Vagina (tissue), 2 donors: Measurements from ENCODE around the gene WAC. TPM values are rescaled to one million over a fixed set of nuclear protein-coding genes. Genes with fewer than 3 reads are reported as not detected.

Experiments
- DNase-seq, 2 donors: peaks; one replicate each; pipeline ENCODE4 v3.0.0-alpha.2; 2017; ENCODE audit errors: extremely low spot score in 2 of 2
- H3K27ac ChIP-seq: fragments of 200-600 bp; sonication (generic); one replicate; pipeline ENCODE4 v1.5.1; 2019
- H3K27me3 ChIP-seq: fragments of 200-600 bp; sonication (generic); one replicate; pipeline ENCODE4 v1.5.1; 2019
- H3K36me3 ChIP-seq, 2 donors: fragments of 200-600 bp; sonication (generic); one replicate each; pipeline ENCODE4 v1.5.1; 2017 to 2019
- H3K4me1 ChIP-seq: fragments of 200-600 bp; sonication (generic); one replicate; pipeline ENCODE4 v1.5.1; 2019
- H3K4me3 ChIP-seq, 2 donors: fragments of 200-600 bp; sonication (generic); 1 replicate in 1 of 2; 2 replicates in 1 of 2; pipeline ENCODE4 v1.5.1; 2016 to 2019
- H3K9me3 ChIP-seq: fragments of 200-600 bp; sonication (generic); one replicate; pipeline ENCODE4 v1.5.1; 2019
- CTCF ChIP-seq, 3 experiments: fragments of 450-650 bp in 2 of 3; fragments of 200-600 bp in 1 of 3; sonication (generic) in 1 of 3; IDR thresholded peaks; one replicate each; pipeline ENCODE4 v1.5.1; 2017 to 2019; ENCODE audit warnings: antibody characterized with exemption in 3 of 3, mild to moderate bottlenecking in 2 of 3, moderate library complexity in 2 of 3
- POLR2A ChIP-seq, 2 donors: fragments of 450-650 bp; IDR thresholded peaks; one replicate each; pipeline ENCODE4 v1.6.1; 2017; ENCODE audit warnings: antibody characterized with exemption in 2 of 2, mild to moderate bottlenecking in 2 of 2, moderate library complexity in 2 of 2
- POLR2AphosphoS5 ChIP-seq, 2 donors: sonication (generic); formaldehyde crosslinking; IDR thresholded peaks; one replicate each; pipeline ENCODE4 v1.9.0; 2017; ENCODE audit warnings: antibody characterized with exemption in 2 of 2, mild to moderate bottlenecking in 2 of 2, low read depth in 1 of 2; ENCODE audit not compliant: insufficient read depth in 1 of 2
- intact Hi-C: fragments of 100-400 bp; cut with DNase I; formaldehyde crosslinking; loops from one replicate; pipeline ENCODE4 v1.15.1; 2023
- total RNA-seq: library from RNA; depleted of rRNA; stranded (reverse); fragments of >200 nt; gene quantifications from one replicate; pipeline ENCODE4 v1.2.3, GENCODE V29; 2016

The WAC gene
- total RNA-seq, 1 donor from 2014 or later = 112 TPM

GRCh38 chr10:28533571-28534304, 820 bp downstream of the WAC start:
- Histone ChIP-seq H3K4me3 (peak overlapping the region; percentile 57 to 99), H3K27me3 (no peaks in the 10 kb centered on the region), H3K9me3 (no peaks in the 10 kb centered on the region), H3K27ac (peak overlapping the region; percentile 88), H3K36me3 (peaks cover 0 to 32% of the 10 kb centered on the region in 2 donors), H3K4me1 (peaks cover 69% of the 10 kb centered on the region)
- peak in 1 of 2 donors; percentile 88 for DNase-seq
- TF ChIP-seq CTCF (IDR thresholded peaks at IDR 0.05) (no peak), POLR2AphosphoS5 (IDR thresholded peaks at IDR 0.05; ENCODE audit: insufficient read depth in 1 of 2, low read depth in 1 of 2) (peak in 1 of 2 donors; percentile 10)
- intact Hi-C loops = loop anchor here (5.0 kb wide), 1 partner anchor 1376 kb away; the partner anchor contains the start of gene MASTL

GRCh38 chr10:28535846-28536245, 2.9 kb downstream of the WAC start:
- Histone ChIP-seq H3K4me3 (no peak overlapping the region), H3K4me1 (peaks cover 70% of the 10 kb centered on the region), H3K27ac (no peak overlapping the region), H3K36me3 (peaks cover 0 to 37% of the 10 kb centered on the region in 2 donors), H3K27me3 (no peaks in the 10 kb centered on the region), H3K9me3 (no peaks in the 10 kb centered on the region)
- no peak for DNase-seq
- TF ChIP-seq POLR2A (IDR thresholded peaks at IDR 0.05) = no peak
- TF ChIP-seq CTCF (IDR thresholded peaks at IDR 0.05) = no peak
- no peak for TF ChIP-seq POLR2AphosphoS5 (IDR thresholded peaks at IDR 0.05; ENCODE audit: insufficient read depth in 1 of 2, low read depth in 1 of 2)
- intact Hi-C loops = no loop called here

- Histone ChIP-seq H3K4me3 (no peak overlapping the region), H3K27me3 (no peaks in the 10 kb centered on the region), H3K36me3 (peaks cover 0 to 48% of the 10 kb centered on the region in 2 donors), H3K9me3 (no peaks in the 10 kb centered on the region), H3K27ac (no peak overlapping the region), H3K4me1 (peaks cover 77% of the 10 kb centered on the region)
- intact Hi-C loops = no loop called here
- TF ChIP-seq POLR2AphosphoS5 (IDR thresholded peaks at IDR 0.05; ENCODE audit: insufficient read depth in 1 of 2, low read depth in 1 of 2) = no peak
- no peak for TF ChIP-seq CTCF (IDR thresholded peaks at IDR 0.05)
- no peak for TF ChIP-seq POLR2A (IDR thresholded peaks at IDR 0.05)
- DNase-seq = no peak
Observed at GRCh38 chr10:28538595-28538994, 5.7 kb downstream of the WAC start.

GRCh38 chr10:28540145-28540544, 7.2 kb downstream of the WAC start:
- intact Hi-C loops = no loop called here
- Histone ChIP-seq H3K36me3 (peaks cover 0 to 48% of the 10 kb centered on the region in 2 donors), H3K4me3 (no peak overlapping the region), H3K9me3 (no peaks in the 10 kb centered on the region), H3K4me1 (peaks cover 81% of the 10 kb centered on the region), H3K27me3 (no peaks in the 10 kb centered on the region), H3K27ac (no peak overlapping the region)
- no peak for TF ChIP-seq POLR2AphosphoS5 (IDR thresholded peaks at IDR 0.05; ENCODE audit: insufficient read depth in 1 of 2, low read depth in 1 of 2)
- no peak for TF ChIP-seq POLR2A (IDR thresholded peaks at IDR 0.05)
- no peak for TF ChIP-seq CTCF (IDR thresholded peaks at IDR 0.05)
- DNase-seq = no peak

- Histone ChIP-seq H3K36me3 (peaks cover 0 to 33% of the 10 kb centered on the region in 2 donors), H3K27me3 (no peaks in the 10 kb centered on the region), H3K4me1 (peaks cover 77% of the 10 kb centered on the region), H3K4me3 (no peak overlapping the region), H3K27ac (no peak overlapping the region), H3K9me3 (no peaks in the 10 kb centered on the region)
- intact Hi-C loops = no loop called here
- no peak for DNase-seq
- no peak for TF ChIP-seq CTCF (IDR thresholded peaks at IDR 0.05)
- no peak for TF ChIP-seq POLR2A (IDR thresholded peaks at IDR 0.05)
- no peak for TF ChIP-seq POLR2AphosphoS5 (IDR thresholded peaks at IDR 0.05; ENCODE audit: insufficient read depth in 1 of 2, low read depth in 1 of 2)
Observed at GRCh38 chr10:28541717-28542365, 8.9 kb downstream of the WAC start.
